NCI-H1092 treated with DMSO at 0.1 percent for 48 hours (cell line): Measurements from ENCODE around the gene PTPRR.
"Not testable (repeated sequence)": the region's sequence is repeated elsewhere in the genome, so short reads cannot be mapped to it uniquely, and the experiment has no call there.

Experiments used
- DNase-seq: peaks from one replicate; lab custom pipeline; 2025; lab: John Stamatoyannopoulos, UW

Gene PTPRR

GRCh38 chr12:70840656-70841350 lies 79.7 kb downstream of the PTPRR start:
- DNase-seq, result no peak

GRCh38 chr12:70839544-70839943 lies 81.0 kb downstream of the PTPRR start:
- no peak for DNase-seq

GRCh38 chr12:70838127-70838526 lies 82.4 kb downstream of the PTPRR start:
- DNase-seq, result no peak

- DNase-seq, result no peak
Observed at GRCh38 chr12:70837026-70837425, 83.5 kb downstream of the PTPRR start.

- no peak for DNase-seq
Observed at GRCh38 chr12:70835948-70836347, 84.6 kb downstream of the PTPRR start.

- DNase-seq, result no peak
Observed at GRCh38 chr12:70831543-70831942, 89.0 kb downstream of the PTPRR start.

- DNase-seq, result no peak
Observed at GRCh38 chr12:70830221-70831061, 90.1 kb downstream of the PTPRR start.

GRCh38 chr12:70829070-70829469 lies 91.5 kb downstream of the PTPRR start:
- DNase-seq, result no peak

- no peak for DNase-seq
Observed at GRCh38 chr12:70828351-70828750, 92.2 kb downstream of the PTPRR start.

GRCh38 chr12:70826156-70826555 lies 94.4 kb downstream of the PTPRR start:
- no peak for DNase-seq

GRCh38 chr12:70824511-70824910 lies 96.0 kb downstream of the PTPRR start:
- DNase-seq, result no peak

- DNase-seq, result no peak
Observed at GRCh38 chr12:70823182-70823976, 97.2 kb downstream of the PTPRR start.

- no peak for DNase-seq
Observed at GRCh38 chr12:70822412-70822811, 98.1 kb downstream of the PTPRR start.

GRCh38 chr12:70815971-70816391 lies 104.6 kb downstream of the PTPRR start:
- DNase-seq, result no peak

GRCh38 chr12:70815056-70815455 lies 105.5 kb downstream of the PTPRR start:
- no peak for DNase-seq

GRCh38 chr12:70813559-70813958 lies 107.0 kb downstream of the PTPRR start:
- DNase-seq, result no peak

- DNase-seq, result no peak
Observed at GRCh38 chr12:70812136-70812535, 108.4 kb downstream of the PTPRR start.

- DNase-seq, result no peak
Observed at GRCh38 chr12:70809887-70810286, 110.7 kb downstream of the PTPRR start.

- DNase-seq, result not testable (repeated sequence)
Observed at GRCh38 chr12:70807993-70808392, 112.5 kb downstream of the PTPRR start.

- DNase-seq, result no peak
Observed at GRCh38 chr12:70806827-70807226, 113.7 kb downstream of the PTPRR start.

GRCh38 chr12:70806043-70806442 lies 114.5 kb downstream of the PTPRR start:
- no peak for DNase-seq

GRCh38 chr12:70798016-70798783 lies 122.3 kb downstream of the PTPRR start:
- DNase-seq, result no peak
